Measurements from ENCODE around the gene PITHD1.
"Not testable (repeated sequence)": the region's sequence is repeated elsewhere in the genome, so short reads cannot be mapped to it uniquely, and the experiment has no call there.

Gene PITHD1

GRCh38 chr1:23777979-23778814 is at the start of gene PITHD1:
TSS of gene PITHD1 (plus strand) at chr1:23778418. CDS start at chr1:23778516, 98 bp downstream.
- TF ChIP-seq CTCF (IDR thresholded peaks at IDR 0.05), result no peak
- DNase-seq (ENCODE audit: low spot score), result peak; percentile 92
- Histone ChIP-seq H3K27ac (peak within 1 kb of the TSS; percentile 87 to 89), H3K4me3 (peak within 1 kb of the TSS; percentile 96)

- no peak for DNase-seq (ENCODE audit: low spot score)
- Histone ChIP-seq H3K4me3 (no peak overlapping the region), H3K27ac (no peak overlapping the region)
- no peak for TF ChIP-seq CTCF (IDR thresholded peaks at IDR 0.05)
Observed at GRCh38 chr1:23732363-23733224, 45.6 kb upstream of the PITHD1 start.

- not testable (repeated sequence) for DNase-seq (ENCODE audit: low spot score); H3K4me3 ChIP-seq; H3K27ac ChIP-seq
Observed at GRCh38 chr1:23733281-23733680, 44.9 kb upstream of the PITHD1 start.

GRCh38 chr1:23736437-23737134 is 41.6 kb upstream of the PITHD1 start:
- H3K4me3 ChIP-seq, result no peak overlapping the region
- no peak overlapping the region for H3K27ac ChIP-seq
- DNase-seq (ENCODE audit: low spot score), result no peak
- TF ChIP-seq CTCF (IDR thresholded peaks at IDR 0.05), result no peak

GRCh38 chr1:23741609-23742008 is 36.6 kb upstream of the PITHD1 start:
- Histone ChIP-seq H3K4me3 (no peak overlapping the region), H3K27ac (no peak overlapping the region)
- no peak for DNase-seq (ENCODE audit: low spot score)
- no peak for TF ChIP-seq CTCF (IDR thresholded peaks at IDR 0.05)

- no peak for DNase-seq (ENCODE audit: low spot score)
Observed at GRCh38 chr1:23742670-23743286, 35.4 kb upstream of the PITHD1 start.

More at GRCh38 chr1:23742670-23743286, 35.4 kb upstream of the PITHD1 start:
- H3K27ac ChIP-seq, result peak overlapping the region; percentile 85 to 92
- no peak for TF ChIP-seq CTCF (IDR thresholded peaks at IDR 0.05)
- H3K4me3 ChIP-seq, result peak overlapping the region; percentile 90
